CD4-positive, CD25-positive, alpha-beta regulatory T cell (primary cell): Measurements from ENCODE around the gene TLL2. TPM values are rescaled to one million over a fixed set of nuclear protein-coding genes. Genes with fewer than 3 reads are reported as not detected.

Source experiments
- ATAC-seq, 2 donors: fragments of 150-1000 bp; cut with Tn5 transposase; one replicate each; pipeline ENCODE4 v1.10.0; 2021; ENCODE audit warnings: low read depth in 2 of 2, moderate number of reproducible peaks in 2 of 2, moderate library complexity in 1 of 2
- DNase-seq, 3 donors: peaks; one replicate each; pipeline versions ENCODE4 v3.0.0 to v3.0.0-alpha.2; 2012 to 2022; ENCODE audit warnings: mixed read lengths in 1 of 3
- H3K27ac ChIP-seq: one replicate; pipeline ENCODE4 v1.7.0; 2013; ENCODE audit warnings: mild to moderate bottlenecking, low read length; ENCODE audit not compliant: insufficient read depth, poor library complexity, severe bottlenecking
- H3K27me3 ChIP-seq: one replicate; pipeline ENCODE4 v1.7.0; 2013; ENCODE audit warnings: low read length; ENCODE audit not compliant: control insufficient read depth, insufficient read depth
- H3K36me3 ChIP-seq: one replicate; pipeline ENCODE4 v1.7.0; 2013; ENCODE audit warnings: mild to moderate bottlenecking, low read length, moderate library complexity; ENCODE audit not compliant: control insufficient read depth, insufficient read depth
- H3K4me1 ChIP-seq: 2 replicates; pipeline ENCODE4 v1.7.0; 2013; ENCODE audit warnings: mild to moderate bottlenecking, low read length; ENCODE audit not compliant: insufficient read depth, control insufficient read depth, poor library complexity, severe bottlenecking
- H3K4me3 ChIP-seq: one replicate; pipeline ENCODE4 v1.7.0; 2013; ENCODE audit warnings: low read depth, mild to moderate bottlenecking, low read length, moderate library complexity
- H3K9me3 ChIP-seq, 2 experiments: 1 replicate in 1 of 2; 2 replicates in 1 of 2; pipeline ENCODE4 v1.7.0; 2013; ENCODE audit warnings: low read length in 2 of 2, mild to moderate bottlenecking in 1 of 2, moderate library complexity in 1 of 2; ENCODE audit not compliant: control insufficient read depth in 2 of 2
- H3K27ac Mint-ChIP-seq, 3 donors: one replicate each; pipeline ENCODE4 v1.8.0; 2020 to 2022; ENCODE audit warnings: mild to moderate bottlenecking in 3 of 3, mixed read lengths in 3 of 3, moderate library complexity in 2 of 3
- H3K27me3 Mint-ChIP-seq: one replicate; pipeline ENCODE4 v1.8.0; 2022; ENCODE audit warnings: mild to moderate bottlenecking, mixed read lengths
- H3K36me3 Mint-ChIP-seq: one replicate; pipeline ENCODE4 v1.8.0; 2020; ENCODE audit warnings: mixed read lengths
- H3K4me1 Mint-ChIP-seq, 4 donors: one replicate each; pipeline ENCODE4 v1.8.0; 2020 to 2022; ENCODE audit warnings: mixed read lengths in 4 of 4, mild to moderate bottlenecking in 1 of 4
- H3K4me3 Mint-ChIP-seq, 4 donors: one replicate each; pipeline ENCODE4 v1.8.0; 2020 to 2022; ENCODE audit warnings: mild to moderate bottlenecking in 4 of 4, mixed read lengths in 4 of 4, moderate library complexity in 3 of 4
- H3K9me3 Mint-ChIP-seq, 7 donors: one replicate each; pipeline ENCODE4 v1.8.0; 2020 to 2022; ENCODE audit warnings: mixed read lengths in 7 of 7, mild to moderate bottlenecking in 3 of 7, moderate library complexity in 2 of 7
- polyA plus RNA-seq, 4 donors: library from polyadenylated mRNA; unstranded; fragments of 300-500 nt; fragmentation: Illumina TruSeq; gene quantifications; one replicate each; pipeline ENCODE4 v1.2.3, GENCODE V29; 2021
- total RNA-seq: library from RNA; stranded (reverse); gene quantifications from one replicate; pipeline ENCODE4 v1.2.3, GENCODE V29; 2022

Gene TLL2
- total and polyA plus RNA-seq, 5 donors from 2014 or later = not detected

- Mint-ChIP-seq H3K9me3 (peaks cover 0 to 1% (median 0%) of the 10 kb centered on the region in 7 donors), H3K27ac (no peak overlapping the region), H3K4me3 (no peak overlapping the region), H3K4me1 (peaks cover 10 to 38% (median 27%) of the 10 kb centered on the region in 4 donors), H3K36me3 (no peaks in the 10 kb centered on the region), H3K27me3 (peaks cover 27% of the 10 kb centered on the region)
- no peak for ATAC-seq
- peaks cover 18% of the 10 kb centered on the region for H3K4me1 ChIP-seq
- H3K36me3 ChIP-seq = no peaks in the 10 kb centered on the region
- H3K27ac ChIP-seq = no peak overlapping the region
- no peak overlapping the region for H3K4me3 ChIP-seq
- no peak for DNase-seq
- H3K9me3 ChIP-seq = no peaks in the 10 kb centered on the region
- H3K27me3 ChIP-seq = peaks cover 8% of the 10 kb centered on the region
Observed at GRCh38 chr10:96334616-96335526, 178.9 kb downstream of the TLL2 start.

- peak in 2 of 3 donors; percentile 62 to 64 for DNase-seq
- no peaks in the 10 kb centered on the region for H3K36me3 ChIP-seq
- peak; percentile 34 to 63 for ATAC-seq
- Mint-ChIP-seq H3K27me3 (peaks cover 24% of the 10 kb centered on the region), H3K36me3 (no peaks in the 10 kb centered on the region), H3K4me1 (peaks cover 10 to 40% (median 29%) of the 10 kb centered on the region in 4 donors), H3K4me3 (peak overlapping the region in 3 of 4 donors; percentile 12 to 55 (median 53)), H3K9me3 (peaks cover 0 to 1% (median 0%) of the 10 kb centered on the region in 7 donors), H3K27ac (peak overlapping the region in 2 of 3 donors; percentile 3 to 17)
- peaks cover 18% of the 10 kb centered on the region for H3K4me1 ChIP-seq
- H3K9me3 ChIP-seq = no peaks in the 10 kb centered on the region
- peaks cover 8% of the 10 kb centered on the region for H3K27me3 ChIP-seq
- H3K4me3 ChIP-seq = peak overlapping the region; percentile 33
- H3K27ac ChIP-seq = no peak overlapping the region
Observed at GRCh38 chr10:96333101-96333500, 180.6 kb downstream of the TLL2 start.

- no peak for ATAC-seq
- Histone ChIP-seq H3K27me3 (peaks cover 1% of the 10 kb centered on the region), H3K4me1 (peaks cover 1% of the 10 kb centered on the region), H3K36me3 (no peaks in the 10 kb centered on the region), H3K27ac (no peak overlapping the region), H3K9me3 (no peaks in the 10 kb centered on the region), H3K4me3 (no peak overlapping the region)
- no peak for DNase-seq
- Mint-ChIP-seq H3K36me3 (no peaks in the 10 kb centered on the region), H3K4me3 (no peak overlapping the region), H3K27ac (no peak overlapping the region), H3K4me1 (peaks cover 5 to 19% (median 13%) of the 10 kb centered on the region in 4 donors), H3K9me3 (peaks cover 0 to 1% (median 0%) of the 10 kb centered on the region in 7 donors), H3K27me3 (peaks cover 10% of the 10 kb centered on the region)
Observed at GRCh38 chr10:96327462-96327861, 186.3 kb downstream of the TLL2 start.

- no peaks in the 10 kb centered on the region for H3K9me3 ChIP-seq
- no peaks in the 10 kb centered on the region for H3K4me1 ChIP-seq
- ATAC-seq (no peak), DNase-seq (peak in 1 of 3 donors; percentile 41)
- peaks cover 19% of the 10 kb centered on the region for H3K27me3 Mint-ChIP-seq
- no peak overlapping the region for H3K27ac ChIP-seq
- H3K27me3 ChIP-seq = peaks cover 1% of the 10 kb centered on the region
- no peaks in the 10 kb centered on the region for H3K9me3 Mint-ChIP-seq
- no peak overlapping the region for H3K4me3 ChIP-seq
- H3K4me1 Mint-ChIP-seq = peaks cover 5 to 12% (median 7%) of the 10 kb centered on the region in 4 donors
- H3K27ac Mint-ChIP-seq = no peak overlapping the region
- H3K36me3 Mint-ChIP-seq = no peaks in the 10 kb centered on the region
- no peaks in the 10 kb centered on the region for H3K36me3 ChIP-seq
- no peak overlapping the region for H3K4me3 Mint-ChIP-seq
Observed at GRCh38 chr10:96325719-96326373, 187.9 kb downstream of the TLL2 start.

GRCh38 chr10:96324447-96324846, 189.3 kb downstream of the TLL2 start:
- H3K4me1 Mint-ChIP-seq = peaks cover 5 to 12% (median 7%) of the 10 kb centered on the region in 4 donors
- H3K27ac ChIP-seq = no peak overlapping the region
- peaks cover 5% of the 10 kb centered on the region for H3K27me3 ChIP-seq
- H3K4me3 Mint-ChIP-seq = no peak overlapping the region
- no peak overlapping the region for H3K4me3 ChIP-seq
- no peaks in the 10 kb centered on the region for H3K9me3 ChIP-seq
- peaks cover 28% of the 10 kb centered on the region for H3K27me3 Mint-ChIP-seq
- H3K36me3 ChIP-seq = no peaks in the 10 kb centered on the region
- ATAC-seq = no peak
- no peaks in the 10 kb centered on the region for H3K9me3 Mint-ChIP-seq
- no peak overlapping the region for H3K27ac Mint-ChIP-seq
- no peaks in the 10 kb centered on the region for H3K36me3 Mint-ChIP-seq
- no peak for DNase-seq
- no peaks in the 10 kb centered on the region for H3K4me1 ChIP-seq

GRCh38 chr10:96322275-96322674, 191.5 kb downstream of the TLL2 start:
- H3K27me3 Mint-ChIP-seq = peaks cover 33% of the 10 kb centered on the region

GRCh38 chr10:96321822-96322221, 191.9 kb downstream of the TLL2 start:
- Mint-ChIP-seq H3K27ac (no peak overlapping the region), H3K36me3 (no peaks in the 10 kb centered on the region), H3K4me3 (no peak overlapping the region), H3K4me1 (peaks cover 3 to 10% (median 4%) of the 10 kb centered on the region in 4 donors), H3K9me3 (peaks cover 0 to 2% (median 0%) of the 10 kb centered on the region in 7 donors), H3K27me3 (peaks cover 33% of the 10 kb centered on the region)
- H3K4me1 ChIP-seq = no peaks in the 10 kb centered on the region
- H3K27me3 ChIP-seq = peaks cover 5% of the 10 kb centered on the region
- ATAC-seq (no peak), DNase-seq (no peak)
- H3K9me3 ChIP-seq = no peaks in the 10 kb centered on the region
- H3K4me3 ChIP-seq = no peak overlapping the region
- no peak overlapping the region for H3K27ac ChIP-seq
- no peaks in the 10 kb centered on the region for H3K36me3 ChIP-seq

More at GRCh38 chr10:96322275-96322674, 191.5 kb downstream of the TLL2 start:
- ATAC-seq = no peak
- Mint-ChIP-seq H3K4me1 (peaks cover 3 to 12% (median 6%) of the 10 kb centered on the region in 4 donors), H3K9me3 (peaks cover 0 to 2% (median 0%) of the 10 kb centered on the region in 7 donors), H3K36me3 (no peaks in the 10 kb centered on the region), H3K27ac (no peak overlapping the region), H3K4me3 (no peak overlapping the region)
- no peak for DNase-seq
- Histone ChIP-seq H3K4me1 (no peaks in the 10 kb centered on the region), H3K4me3 (no peak overlapping the region), H3K27me3 (peaks cover 5% of the 10 kb centered on the region), H3K36me3 (no peaks in the 10 kb centered on the region), H3K27ac (no peak overlapping the region), H3K9me3 (no peaks in the 10 kb centered on the region)
